Gastrocnemius medialis (tissue), 4 donors: ENCODE measurements around the gene MIF4GD. TPM values are rescaled to one million over a fixed set of nuclear protein-coding genes. Genes with fewer than 3 reads are reported as not detected.
A peak's percentile ranks its signal among the peaks of the same experiment; 100 is the strongest.

Experiments used
- ATAC-seq, 2 donors: fragments of 150-250 bp; one replicate each; pipeline ENCODE4 v1.9.1; 2016
- DNase-seq, 2 donors: peaks; one replicate each; pipeline ENCODE4 v3.0.0-alpha.2; 2019
- H3K27ac ChIP-seq, 4 donors: fragments of 200-600 bp; sonication (generic); 1 replicate in 1 of 4; 2 replicates in 3 of 4; pipeline ENCODE4 v1.5.1; 2016 to 2018; ENCODE audit warnings: mild to moderate bottlenecking in 2 of 4, moderate library complexity in 1 of 4
- H3K27me3 ChIP-seq, 3 donors: fragments of 200-600 bp; sonication (generic) in 2 of 3; 1 replicate in 1 of 3; 2 replicates in 2 of 3; pipeline versions ENCODE4 v1.5.1 to v1.6.0; 2016 to 2019; ENCODE audit warnings: mild to moderate bottlenecking in 1 of 3, moderate library complexity in 1 of 3
- H3K36me3 ChIP-seq, 2 donors: fragments of 200-600 bp; sonication (generic) in 1 of 2; one replicate each; pipeline ENCODE4 v1.5.1; 2017 to 2018
- H3K4me1 ChIP-seq, 2 donors: fragments of 200-600 bp; sonication (generic) in 1 of 2; one replicate each; pipeline ENCODE4 v1.5.1; 2016 to 2017; ENCODE audit warnings: mild to moderate bottlenecking in 2 of 2
- H3K4me3 ChIP-seq, 4 donors: fragments of 200-600 bp; sonication (generic) in 3 of 4; 1 replicate in 1 of 4; 2 replicates in 3 of 4; pipeline ENCODE4 v1.5.1; 2016 to 2019; ENCODE audit warnings: mild to moderate bottlenecking in 2 of 4
- H3K9me3 ChIP-seq, 3 donors: fragments of 200-600 bp; sonication (generic) in 2 of 3; 1 replicate in 1 of 3; 2 replicates in 2 of 3; pipeline ENCODE4 v1.5.1; 2016 to 2019
- CTCF ChIP-seq, 5 experiments: fragments of 450-650 bp in 3 of 5; fragments of 200-600 bp in 2 of 5; sonication (generic) in 2 of 5; IDR thresholded peaks in 4 of 5; conservative IDR thresholded peaks in 1 of 5; 1 replicate in 4 of 5; 2 replicates in 1 of 5; pipeline ENCODE4 v1.5.1; 2016 to 2019; ENCODE audit warnings: antibody characterized with exemption in 5 of 5, mild to moderate bottlenecking in 3 of 5, moderate library complexity in 3 of 5
- POLR2A ChIP-seq, 2 donors: fragments of 450-650 bp; IDR thresholded peaks; one replicate each; pipeline ENCODE4 v1.6.1; 2017; ENCODE audit warnings: antibody characterized with exemption in 2 of 2, mild to moderate bottlenecking in 2 of 2, moderate library complexity in 2 of 2
- in situ Hi-C, 4 donors: fragments of 200-750 bp; cut with MboI; loops; one replicate each; pipeline versions ENCODE4 v1.15.0 to v1.8.0; 2017; ENCODE audit warnings: low sequenced_read_pairs in 4 of 4
- intact Hi-C: fragments of 100-400 bp; cut with DNase I; formaldehyde crosslinking; loops from one replicate; pipeline ENCODE4 v1.15.1; 2023; ENCODE audit warnings: low total_unique reads
- total RNA-seq, 4 donors: library from RNA; depleted of rRNA; stranded (reverse); fragments of >200 nt; gene quantifications; one replicate each; pipeline versions ENCODE4 v1.1.0 to v1.2.3, GENCODE V29; 2016

Gene MIF4GD
- total RNA-seq, 4 donors from 2014 or later = 50.5 to 96.1 (median 72.4) TPM

GRCh38 chr17:75271233-75271954, 363 bp upstream of the MIF4GD start:
- ATAC-seq (peak; percentile 77 to 82), DNase-seq (peak; percentile 58 to 72)
- intact Hi-C loops = loop anchor here (2.0 kb wide), 1 partner anchor 17 kb away; the partner anchor contains the start of gene SLC25A19
- Histone ChIP-seq H3K27ac (peak overlapping the region; percentile 90 to 100 (median 96)), H3K36me3 (peaks cover 0 to 11% of the 10 kb centered on the region in 2 donors), H3K27me3 (no peaks in the 10 kb centered on the region), H3K4me1 (peaks cover 18 to 33% of the 10 kb centered on the region in 2 donors), H3K9me3 (no peaks in the 10 kb centered on the region), H3K4me3 (peak overlapping the region; percentile 82 to 100 (median 90))
- TF ChIP-seq CTCF (IDR thresholded peaks at IDR 0.05 in 4 of 5, conservative IDR thresholded peaks at IDR 0.05 in 1 of 5) (peak in 4 of 5 experiments; percentile 95 to 100 (median 98)), POLR2A (IDR thresholded peaks at IDR 0.05) (no peak)
- in situ Hi-C loops = no loop called here

- in situ Hi-C loops = no loop called here
- peaks cover 18 to 33% of the 10 kb centered on the region in 2 donors for H3K4me1 ChIP-seq
- intact Hi-C loops = loop anchor here (1.0 to 2.0 kb wide), 3 partner anchors 18 to 155 kb away; partner anchors contain the start of gene SLC25A19
These were observed 639 bp downstream of the MIF4GD start for GRCh38 chr17:75270218-75270965.

GRCh38 chr17:75269844-75270217, 1.2 kb downstream of the MIF4GD start:
- no peak for DNase-seq
- no peaks in the 10 kb centered on the region for H3K27me3 ChIP-seq
- peaks cover 18 to 33% of the 10 kb centered on the region in 2 donors for H3K4me1 ChIP-seq
- H3K4me3 ChIP-seq = peak overlapping the region; percentile 82 to 98 (median 88)
- in situ Hi-C loops (no loop called here), intact Hi-C loops (loop anchor here (1.0 to 10.0 kb wide), 4 partner anchors 19 to 245 kb away; partner anchors contain the start of genes CASKIN2, SLC25A19 and TSEN54)
- no peaks in the 10 kb centered on the region for H3K9me3 ChIP-seq
- peak overlapping the region; percentile 96 to 100 (median 98) for H3K27ac ChIP-seq
- no peak for ATAC-seq
- TF ChIP-seq POLR2A (IDR thresholded peaks at IDR 0.05) (no peak), CTCF (IDR thresholded peaks at IDR 0.05 in 4 of 5, conservative IDR thresholded peaks at IDR 0.05 in 1 of 5) (no peak)
- peaks cover 0 to 27% of the 10 kb centered on the region in 2 donors for H3K36me3 ChIP-seq

More at GRCh38 chr17:75270218-75270965, 639 bp downstream of the MIF4GD start:
- H3K4me3 ChIP-seq = peak overlapping the region; percentile 82 to 98 (median 88)
- H3K27me3 ChIP-seq = no peaks in the 10 kb centered on the region
- peak; percentile 67 to 93 for DNase-seq
- peak; percentile 74 to 83 for ATAC-seq
- peak overlapping the region; percentile 96 to 100 (median 98) for H3K27ac ChIP-seq
- H3K9me3 ChIP-seq = no peaks in the 10 kb centered on the region
- peak; percentile 55 to 58 for TF ChIP-seq POLR2A (IDR thresholded peaks at IDR 0.05)
- peak in 2 of 5 experiments; percentile 8 to 50 for TF ChIP-seq CTCF (IDR thresholded peaks at IDR 0.05 in 4 of 5, conservative IDR thresholded peaks at IDR 0.05 in 1 of 5)
- peaks cover 0 to 21% of the 10 kb centered on the region in 2 donors for H3K36me3 ChIP-seq

- in situ Hi-C loops = no loop called here
- Histone ChIP-seq H3K27me3 (no peaks in the 10 kb centered on the region), H3K4me3 (no peak overlapping the region), H3K9me3 (no peaks in the 10 kb centered on the region), H3K4me1 (peaks cover 23 to 39% of the 10 kb centered on the region in 2 donors), H3K36me3 (peaks cover 0 to 43% of the 10 kb centered on the region in 2 donors), H3K27ac (peak overlapping the region in 1 of 4 donors; percentile 40)
- ATAC-seq (no peak), DNase-seq (no peak)
- intact Hi-C loops = loop anchor here (10.0 kb wide), 1 partner anchor 247 kb away; the partner anchor contains the start of genes CASKIN2 and TSEN54
- no peak for TF ChIP-seq POLR2A (IDR thresholded peaks at IDR 0.05)
- no peak for TF ChIP-seq CTCF (IDR thresholded peaks at IDR 0.05 in 4 of 5, conservative IDR thresholded peaks at IDR 0.05 in 1 of 5)
These were observed 3.4 kb downstream of the MIF4GD start for GRCh38 chr17:75267411-75268232.
